Measurements from ENCODE around the gene YWHAQ. TPM values are rescaled to one million over a fixed set of nuclear protein-coding genes. Genes with fewer than 3 reads are reported as not detected.

Gene YWHAQ
- polyA plus RNA-seq, 3 donors, result 463 to 476 (median 473) TPM

- DNase-seq (ENCODE audit: low read depth in 3 of 3, low spot score in 2 of 3), result no peak
Observed at GRCh38 chr2:9656270-9656766, 25.5 kb upstream of the YWHAQ start.

- DNase-seq (ENCODE audit: low read depth in 3 of 3, low spot score in 2 of 3), result no peak
Observed at GRCh38 chr2:9655441-9656269, 24.9 kb upstream of the YWHAQ start.

GRCh38 chr2:9654452-9655100, 23.8 kb upstream of the YWHAQ start:
- DNase-seq (ENCODE audit: low read depth in 3 of 3, low spot score in 2 of 3), result no peak

DNA sequence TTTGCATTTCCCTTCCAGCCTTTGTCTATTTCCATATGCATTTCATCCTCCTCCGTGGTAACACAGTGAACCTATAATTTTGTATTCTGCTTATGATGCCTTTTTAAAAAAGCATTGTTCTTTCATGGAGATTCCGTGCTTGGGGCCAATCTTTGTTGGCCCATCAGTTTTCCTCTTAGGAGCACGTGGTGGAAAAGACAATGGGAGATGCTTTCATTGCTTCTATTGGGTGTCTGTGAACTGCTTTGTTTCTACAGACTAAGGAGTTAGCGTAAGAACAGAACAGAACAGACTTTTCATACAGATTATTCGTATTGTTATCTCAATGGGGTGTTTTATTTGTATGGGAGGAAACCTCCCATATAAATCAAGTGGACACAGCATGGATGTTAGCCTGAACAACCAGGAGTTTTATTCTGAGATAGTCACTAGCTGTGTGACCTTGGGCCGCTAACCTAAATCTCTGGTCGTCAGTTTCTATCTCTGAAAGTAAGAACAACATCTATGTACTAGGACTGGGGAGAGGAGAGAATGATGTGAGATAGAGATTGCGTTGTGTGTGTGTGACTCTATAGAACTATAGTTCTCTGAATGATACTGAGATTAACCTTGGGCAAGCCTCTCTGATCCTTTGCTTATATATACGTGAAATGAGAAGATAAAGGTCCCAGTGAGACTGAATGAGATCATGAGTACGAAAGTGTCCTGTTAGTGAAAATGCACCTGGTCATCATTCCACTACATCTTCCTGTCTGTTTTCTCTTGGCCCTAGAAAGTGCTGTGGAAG, 22.9 kb upstream of the YWHAQ start:
- DNase-seq (ENCODE audit: low read depth in 3 of 3, low spot score in 2 of 3), result no peak

DNA sequence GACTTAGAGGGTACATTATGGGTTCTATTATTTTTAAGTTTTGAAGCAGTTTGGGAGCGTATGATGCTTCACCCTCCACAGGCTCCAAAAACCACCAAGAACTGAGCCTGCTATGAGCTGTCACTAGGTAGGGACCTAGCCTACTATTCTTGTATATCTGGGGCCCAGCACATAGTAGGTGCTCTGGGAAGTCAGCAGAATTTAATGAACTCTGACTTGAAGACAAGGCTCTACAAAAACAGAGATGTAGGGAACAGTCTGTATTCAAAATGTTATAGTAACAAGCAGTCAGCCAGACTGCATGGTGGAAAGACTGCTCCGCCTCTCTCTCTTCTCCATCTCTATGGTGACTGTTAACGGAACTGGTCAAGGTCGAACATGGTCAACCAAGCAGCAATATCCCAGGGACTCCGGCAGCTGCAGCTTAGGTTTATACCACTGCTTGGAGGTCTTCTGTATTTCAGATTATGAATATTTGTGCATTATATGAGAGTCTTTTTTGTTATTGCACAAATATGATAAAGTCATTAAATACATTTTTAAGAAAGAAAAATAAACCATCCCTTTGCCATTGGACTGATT, 22.2 kb upstream of the YWHAQ start:
- no peak for DNase-seq (ENCODE audit: low read depth in 3 of 3, low spot score in 2 of 3)

GRCh38 chr2:9652267-9652666, 21.5 kb upstream of the YWHAQ start:
- no peak for DNase-seq (ENCODE audit: low read depth in 3 of 3, low spot score in 2 of 3)

DNA sequence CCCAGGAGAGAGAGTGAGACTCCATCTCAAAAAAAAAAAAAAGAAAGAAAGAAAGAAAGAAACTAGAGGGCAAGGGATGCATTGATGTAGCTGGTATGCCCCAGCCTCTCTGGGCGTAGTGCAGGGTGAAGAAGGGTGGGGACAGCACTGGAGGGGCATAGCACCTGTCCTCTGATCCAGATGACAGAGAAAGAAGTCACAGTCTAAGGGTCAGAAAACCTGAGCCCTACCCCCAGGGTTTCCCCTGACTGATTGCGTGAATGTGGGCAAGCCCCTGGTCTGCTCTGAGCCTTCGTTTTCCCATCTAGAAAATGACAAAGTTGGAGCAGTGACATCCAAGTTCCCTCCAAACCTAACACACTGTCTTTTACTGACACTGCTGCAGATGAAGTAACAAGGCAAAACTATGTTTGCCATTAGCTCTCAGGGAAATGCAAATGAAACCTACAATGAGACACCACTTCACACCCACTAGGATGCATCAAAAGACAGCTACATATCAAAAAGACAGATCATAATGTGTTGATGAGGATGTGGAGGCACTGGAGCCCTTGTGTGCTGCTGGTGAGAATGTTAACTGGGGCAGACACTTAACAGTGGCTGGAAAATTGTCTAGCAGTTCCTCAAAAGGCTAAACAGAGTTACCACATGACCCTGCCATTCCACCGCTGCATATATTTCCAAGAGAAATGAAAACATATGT, 19.5 kb upstream of the YWHAQ start:
- DNase-seq (ENCODE audit: low read depth in 3 of 3, low spot score in 2 of 3), result no peak

DNA sequence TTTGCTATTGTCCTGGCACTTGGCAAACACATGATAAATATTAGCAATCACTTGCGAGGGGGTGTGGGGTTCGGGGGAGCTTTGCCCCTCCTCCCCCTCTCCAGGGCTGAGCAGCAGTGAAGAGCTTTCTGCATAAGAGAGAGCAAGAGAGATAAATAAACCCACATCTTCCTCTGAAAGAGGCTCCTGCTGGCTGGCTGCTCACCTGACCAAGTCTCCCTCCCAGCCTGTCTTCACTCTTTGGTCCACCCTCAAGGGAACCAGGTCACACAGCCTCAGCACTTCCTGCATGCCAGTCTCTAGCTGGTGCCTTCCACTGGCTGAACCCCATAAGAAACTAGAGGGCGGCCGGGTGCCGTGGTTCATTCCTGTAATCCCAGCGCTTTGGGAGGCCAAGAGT, 18.5 kb upstream of the YWHAQ start:
- DNase-seq (ENCODE audit: low read depth in 3 of 3, low spot score in 2 of 3), result no peak

DNA sequence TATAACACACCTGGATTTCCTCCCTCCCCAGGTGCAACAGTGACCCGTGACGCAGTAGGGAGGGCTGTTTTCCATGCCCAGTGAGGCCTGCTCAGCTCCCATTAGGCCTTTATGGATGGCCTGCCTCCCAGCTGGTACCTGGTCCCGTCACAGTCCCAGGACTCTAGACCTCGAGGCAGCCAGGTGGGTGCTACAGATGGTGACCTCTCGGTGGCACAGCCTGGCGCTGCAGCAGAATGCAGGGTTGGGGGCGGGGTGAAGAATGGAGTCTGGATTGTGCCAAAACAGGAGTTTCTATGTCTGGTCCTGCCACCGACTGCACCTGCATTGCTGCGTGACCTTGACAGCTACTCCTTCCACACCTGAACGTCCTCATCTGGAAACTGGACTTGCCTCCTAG, 18.0 kb upstream of the YWHAQ start:
- no peak for DNase-seq (ENCODE audit: low read depth in 3 of 3, low spot score in 2 of 3)

DNA sequence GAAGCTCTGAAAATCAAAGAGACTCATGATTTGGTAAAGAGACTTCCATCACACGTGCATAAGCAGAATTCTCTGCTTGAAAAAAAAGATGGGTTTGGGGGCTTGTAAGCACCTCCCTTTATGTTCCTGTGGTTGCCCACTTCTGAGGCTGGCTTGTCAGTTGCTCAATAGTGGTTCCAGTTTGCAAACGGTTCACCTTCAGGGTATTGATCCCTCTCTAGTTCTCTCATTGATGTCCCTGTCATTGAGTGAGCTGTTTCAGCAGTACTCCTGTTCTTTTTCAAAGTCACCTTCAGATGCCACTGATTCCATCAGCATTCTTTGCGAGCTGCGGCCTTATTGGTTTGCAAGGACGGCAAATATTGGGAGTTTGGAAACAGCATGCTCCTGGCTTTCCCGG, 17.1 kb upstream of the YWHAQ start:
- DNase-seq (ENCODE audit: low read depth in 3 of 3, low spot score in 2 of 3), result no peak

DNA sequence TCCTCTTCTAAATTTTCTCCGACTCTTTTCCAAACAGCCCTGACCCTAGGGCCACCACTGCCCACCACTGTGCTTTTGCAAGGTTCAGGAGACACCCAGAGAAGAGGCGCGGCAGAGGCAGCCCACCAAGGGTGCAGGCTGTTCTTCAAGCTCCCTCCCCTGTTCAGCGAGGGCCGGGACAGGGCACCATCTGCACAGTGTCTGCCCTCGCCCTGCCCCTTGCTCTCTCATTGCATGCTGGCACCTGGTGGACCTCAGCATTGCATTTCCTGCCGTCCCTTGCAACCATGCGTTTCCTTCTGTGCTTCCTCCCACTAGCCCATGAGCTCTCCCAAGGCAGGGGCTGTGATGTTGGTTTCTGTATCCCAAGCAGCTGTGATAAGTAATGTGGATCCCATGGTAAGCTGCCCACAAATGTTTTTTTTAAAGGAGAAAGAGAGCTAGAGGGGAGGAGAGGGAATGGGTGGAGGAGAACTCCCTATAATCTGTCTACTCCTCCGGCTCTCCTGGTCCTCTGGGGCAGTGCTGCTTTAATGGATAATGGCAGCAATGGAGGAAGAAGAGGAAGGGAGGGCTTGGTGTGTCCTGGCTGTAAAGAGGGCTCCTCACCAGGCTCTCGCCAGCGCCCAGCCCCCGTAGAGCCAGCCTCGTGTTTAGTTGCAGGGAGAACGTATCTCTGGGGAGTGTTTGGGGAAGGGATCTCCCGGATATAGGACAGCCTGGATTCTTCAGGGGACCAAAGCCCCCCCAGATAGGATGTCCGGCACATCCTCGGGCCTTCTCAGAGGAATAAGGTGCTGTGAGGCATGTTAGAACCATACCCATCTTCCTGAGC, 15.6 kb upstream of the YWHAQ start:
- DNase-seq (ENCODE audit: low read depth in 3 of 3, low spot score in 2 of 3), result no peak

DNA sequence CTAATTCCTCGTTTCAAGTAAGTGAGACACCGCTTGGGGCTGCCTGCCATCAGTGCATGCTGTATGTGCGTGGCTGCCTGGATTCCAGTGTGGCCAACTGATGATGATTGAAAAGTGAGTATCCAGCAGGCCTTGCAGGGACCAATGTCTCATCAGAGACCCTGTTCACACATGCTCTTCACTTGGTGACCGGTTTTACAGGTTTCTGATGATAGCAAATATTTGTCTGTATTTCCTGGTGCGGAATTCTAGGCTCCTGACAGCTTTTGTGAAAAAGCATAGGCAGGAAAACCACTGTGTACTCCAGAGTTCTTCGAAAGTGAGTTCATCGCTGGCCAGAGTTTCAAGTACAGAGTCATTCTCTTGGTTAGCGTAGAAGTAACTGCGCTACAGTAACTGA, 13.8 kb upstream of the YWHAQ start:
- no peak for DNase-seq (ENCODE audit: low read depth in 3 of 3, low spot score in 2 of 3)

DNA sequence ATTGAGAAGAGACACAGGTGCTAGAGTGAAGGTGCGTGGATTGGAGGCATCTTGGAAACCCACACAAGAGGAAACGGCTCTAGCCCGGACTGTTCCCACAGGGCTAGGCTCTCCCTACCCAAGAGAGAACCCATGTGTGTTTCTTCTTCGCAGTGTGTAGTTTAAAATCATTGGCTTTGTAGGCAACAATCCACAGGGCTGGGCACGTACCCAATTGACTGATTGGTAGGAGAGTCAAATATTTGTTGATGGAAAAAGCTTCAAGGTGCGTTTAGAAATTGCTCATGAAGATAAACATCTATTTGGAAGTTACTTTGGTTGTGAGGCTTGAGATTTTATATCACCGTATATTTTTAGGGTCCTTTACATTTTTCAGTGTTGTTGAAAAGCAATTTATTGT, 13.2 kb upstream of the YWHAQ start:
- no peak for DNase-seq (ENCODE audit: low read depth in 3 of 3, low spot score in 2 of 3)

GRCh38 chr2:9641641-9642040, 10.8 kb upstream of the YWHAQ start:
- DNase-seq (ENCODE audit: low read depth in 3 of 3, low spot score in 2 of 3), result no peak

DNA sequence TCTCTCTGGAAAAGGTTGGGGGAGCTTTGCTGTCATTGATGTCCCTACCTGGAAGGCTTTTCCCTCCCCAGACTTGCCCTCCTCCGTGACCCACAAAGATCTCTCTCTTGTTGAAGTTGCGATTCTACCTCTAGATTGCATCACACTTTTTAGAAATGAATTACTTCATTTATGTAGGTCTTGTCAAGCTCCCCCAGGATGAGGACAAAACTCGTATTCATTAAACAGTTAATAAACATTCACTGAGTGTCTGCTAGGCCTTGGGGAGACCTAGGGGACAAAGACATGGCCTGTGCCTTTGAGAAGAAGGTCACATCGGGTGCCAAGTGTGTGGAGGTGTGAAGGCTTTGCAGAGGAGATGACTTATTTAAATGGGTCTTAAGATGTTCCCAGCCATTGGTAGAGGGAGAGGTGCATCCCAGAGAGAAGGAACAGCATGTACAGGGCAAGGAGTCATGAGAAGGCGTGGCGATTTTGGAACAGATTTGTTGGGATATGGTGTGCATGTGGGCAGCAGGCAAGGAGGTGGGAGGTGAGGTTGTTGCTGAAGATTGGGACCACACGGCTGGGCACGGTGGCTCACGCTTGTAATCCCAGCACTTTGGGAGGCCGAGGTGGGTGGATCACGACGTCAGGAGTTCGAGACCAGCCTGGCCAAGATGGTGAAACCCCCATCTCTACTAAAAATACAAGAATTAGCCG, 9.8 kb upstream of the YWHAQ start:
- no peak for DNase-seq (ENCODE audit: low read depth in 3 of 3, low spot score in 2 of 3)

- no peak for DNase-seq (ENCODE audit: low read depth in 3 of 3, low spot score in 2 of 3)
Observed at GRCh38 chr2:9639740-9640343, 9.0 kb upstream of the YWHAQ start.

- DNase-seq (ENCODE audit: low read depth in 3 of 3, low spot score in 2 of 3), result no peak
Observed at GRCh38 chr2:9639000-9639602, 8.3 kb upstream of the YWHAQ start.

GRCh38 chr2:9638532-9638931, 7.7 kb upstream of the YWHAQ start:
- no peak for DNase-seq (ENCODE audit: low read depth in 3 of 3, low spot score in 2 of 3)
